ENCODE data around the gene MASP1.

MASP1 gene

DNA sequence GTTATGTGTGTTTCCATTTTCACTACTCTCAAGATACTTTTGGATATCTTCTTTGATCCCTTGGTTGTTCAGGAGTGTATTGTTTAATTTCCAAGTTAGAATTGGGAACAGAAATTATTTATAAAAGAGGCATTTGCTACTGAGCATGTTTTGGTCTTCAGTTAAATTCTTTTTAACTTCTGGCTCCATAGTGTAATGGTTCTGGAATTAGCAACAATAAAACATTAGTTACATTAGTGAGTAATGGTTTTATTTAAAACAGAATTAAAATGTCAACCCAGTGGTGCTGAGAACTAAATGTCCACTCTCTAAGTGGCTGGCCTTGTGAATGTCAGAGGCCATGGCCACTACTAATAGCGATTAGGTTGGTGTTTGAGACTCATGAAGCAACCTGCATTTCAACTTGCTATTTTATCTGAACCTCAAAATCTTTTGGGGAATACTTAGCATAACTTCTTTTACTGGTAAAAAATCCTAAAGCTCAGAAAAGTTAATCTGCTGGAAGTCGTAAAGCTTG lies 19.5 kb upstream of the MASP1 start:
- no peak for TF ChIP-seq GATA2 (IDR thresholded peaks at IDR 0.05; ENCODE audit: low read depth, low read length)
- no peak for TF ChIP-seq GATA3 (IDR thresholded peaks at IDR 0.05; ENCODE audit: low read depth, low read length)

- TF ChIP-seq GATA3 (IDR thresholded peaks at IDR 0.05; ENCODE audit: low read depth, low read length) = no peak
- no peak for TF ChIP-seq GATA2 (IDR thresholded peaks at IDR 0.05; ENCODE audit: low read depth, low read length)
These were observed 18.7 kb upstream of the MASP1 start for GRCh38 chr3:187310226-187310625.

DNA sequence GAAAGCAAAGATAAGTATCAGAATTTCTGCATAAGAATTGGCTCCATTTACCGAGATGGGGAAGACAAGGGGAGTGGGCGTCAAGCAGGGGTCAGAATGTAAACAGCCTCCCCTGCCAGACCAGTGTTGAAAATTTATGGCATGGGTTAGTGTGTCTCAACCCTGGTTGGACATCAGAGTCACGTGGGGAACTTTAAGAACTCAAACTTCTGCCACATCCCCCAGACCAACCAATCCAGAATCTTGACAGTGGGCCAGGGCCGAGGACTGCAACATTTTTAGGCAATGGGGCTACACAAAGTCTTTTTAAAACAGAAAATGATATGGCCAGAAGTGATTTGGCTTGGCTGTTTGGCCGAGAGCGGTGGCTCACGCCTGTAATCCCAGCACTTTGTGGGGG lies 14.3 kb upstream of the MASP1 start:
- TF ChIP-seq GATA3 (IDR thresholded peaks at IDR 0.05; ENCODE audit: low read depth, low read length) (no peak), GATA2 (IDR thresholded peaks at IDR 0.05; ENCODE audit: low read depth, low read length) (no peak)

GRCh38 chr3:187299611-187300010 lies 8.1 kb upstream of the MASP1 start:
- TF ChIP-seq GATA2 (IDR thresholded peaks at IDR 0.05; ENCODE audit: low read depth, low read length) (no peak), GATA3 (IDR thresholded peaks at IDR 0.05; ENCODE audit: low read depth, low read length) (no peak)

DNA sequence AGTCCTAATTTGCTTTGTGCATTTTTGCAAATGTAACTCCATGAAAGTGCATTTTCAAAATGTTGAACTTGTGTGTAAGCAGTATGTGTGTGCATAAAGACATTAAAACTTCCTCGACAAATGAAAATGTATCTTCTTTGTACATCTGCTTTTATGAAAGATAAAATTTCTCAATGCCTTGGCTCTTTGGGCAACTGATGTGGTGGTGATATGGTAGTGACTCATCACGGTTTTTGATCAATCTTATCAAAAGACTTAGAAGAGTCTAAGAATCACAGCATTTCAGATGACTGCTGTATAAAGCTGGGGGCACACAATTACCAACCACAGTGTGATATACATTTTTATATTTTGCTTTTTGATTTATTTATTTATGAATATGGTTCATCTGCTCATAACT lies 5.4 kb upstream of the MASP1 start:
- TF ChIP-seq GATA2 (IDR thresholded peaks at IDR 0.05; ENCODE audit: low read depth, low read length) (no peak), GATA3 (IDR thresholded peaks at IDR 0.05; ENCODE audit: low read depth, low read length) (no peak)

DNA sequence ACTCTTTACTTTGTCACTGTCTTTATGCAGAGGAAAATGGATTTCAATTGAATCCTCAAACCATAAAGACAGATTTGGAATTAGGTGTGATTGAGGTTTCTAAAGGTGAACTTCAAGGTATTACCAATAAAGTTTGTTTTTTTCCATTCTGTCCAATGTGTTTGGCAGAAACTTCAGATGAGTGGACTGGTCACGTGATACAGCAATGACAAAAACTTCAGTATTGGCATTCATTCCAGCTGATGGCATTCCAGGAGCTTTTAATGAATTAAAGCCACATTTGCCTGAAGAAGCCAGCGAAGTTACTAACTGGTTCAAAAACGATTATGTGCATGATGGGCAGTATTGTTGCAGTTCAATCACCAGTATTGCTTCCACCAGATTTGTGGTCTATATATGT lies 4.5 kb upstream of the MASP1 start:
- TF ChIP-seq GATA3 (IDR thresholded peaks at IDR 0.05; ENCODE audit: low read depth, low read length) (no peak), GATA2 (IDR thresholded peaks at IDR 0.05; ENCODE audit: low read depth, low read length) (no peak)

DNA sequence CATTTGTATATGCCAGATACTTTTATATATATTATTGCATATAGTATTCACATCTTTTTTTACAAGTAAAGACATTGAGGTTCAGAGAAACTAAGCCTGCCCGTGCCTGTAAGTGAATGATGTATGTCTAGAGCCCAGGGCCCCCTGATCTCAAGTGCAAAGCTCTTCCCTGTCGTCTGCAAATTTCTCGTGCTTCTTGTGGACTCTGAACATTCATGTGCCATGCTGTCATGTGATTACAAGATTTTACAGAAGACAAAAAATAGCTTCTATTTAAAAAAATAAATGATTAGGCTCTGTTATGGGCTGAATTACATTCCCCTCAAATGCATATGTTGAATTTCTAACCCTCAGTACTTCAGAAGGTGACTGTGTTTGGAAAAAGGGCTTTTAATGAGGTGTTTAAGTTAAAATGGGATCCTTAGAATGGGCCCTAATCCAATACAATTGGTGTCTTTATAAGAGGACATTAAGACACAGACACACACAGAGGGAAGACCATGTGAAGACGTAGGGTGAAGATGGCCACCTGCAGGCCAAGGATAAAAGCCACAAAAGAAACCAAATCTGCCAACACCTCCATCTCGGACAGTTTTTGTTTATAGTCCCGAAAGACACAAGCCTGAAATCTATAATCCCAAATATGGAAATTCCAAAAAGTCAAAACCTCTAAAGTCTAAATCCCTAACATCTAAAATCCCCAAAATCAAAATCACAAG lies 3.9 kb upstream of the MASP1 start:
- TF ChIP-seq GATA3 (IDR thresholded peaks at IDR 0.05; ENCODE audit: low read depth, low read length) = no peak
- no peak for TF ChIP-seq GATA2 (IDR thresholded peaks at IDR 0.05; ENCODE audit: low read depth, low read length)

- TF ChIP-seq GATA3 (IDR thresholded peaks at IDR 0.05; ENCODE audit: low read depth, low read length) (no peak), GATA2 (IDR thresholded peaks at IDR 0.05; ENCODE audit: low read depth, low read length) (no peak)
These were observed 2.2 kb upstream of the MASP1 start for GRCh38 chr3:187293516-187294430.

DNA sequence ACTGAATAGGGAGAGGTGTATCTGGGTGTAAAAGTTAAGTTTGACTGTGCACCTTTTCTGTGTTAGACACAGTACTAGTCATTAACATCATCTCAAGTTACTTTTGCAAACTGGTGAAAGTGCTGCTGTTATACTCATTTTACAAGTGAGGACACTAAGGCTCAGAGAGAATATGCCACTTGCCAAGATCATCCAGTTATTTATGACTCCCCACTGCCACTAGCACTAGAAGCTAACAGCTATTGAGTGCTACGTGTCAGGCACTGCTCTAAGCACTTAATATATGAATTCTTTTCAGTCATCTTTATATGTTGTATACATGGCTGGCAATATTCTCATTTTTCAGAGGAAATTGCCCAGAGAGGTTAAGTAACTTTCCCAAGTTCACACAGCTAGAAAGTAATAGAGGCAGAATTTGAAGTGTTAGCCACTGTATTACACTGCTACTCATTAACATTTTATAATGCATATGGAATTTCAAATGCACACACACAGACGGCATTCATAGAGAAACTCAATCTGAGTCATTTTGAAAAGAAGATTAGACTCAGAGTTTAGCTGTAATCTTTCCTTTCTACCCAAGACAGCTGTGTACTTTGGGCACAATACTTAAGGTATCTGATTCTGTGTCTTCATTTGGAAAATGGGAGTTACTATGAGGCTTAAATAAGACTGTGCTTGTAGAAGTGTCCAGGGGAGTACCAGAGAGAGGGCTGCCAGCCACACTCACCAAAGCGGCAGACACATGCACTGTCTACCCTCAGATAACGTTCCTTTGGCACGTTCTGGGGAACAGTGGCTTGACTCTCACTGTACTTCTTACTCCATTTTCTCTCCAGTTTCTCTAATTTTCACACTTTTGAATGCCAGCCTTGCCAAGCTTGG lies 1.3 kb upstream of the MASP1 start:
- TF ChIP-seq GATA2 (IDR thresholded peaks at IDR 0.05; ENCODE audit: low read depth, low read length) (no peak), GATA3 (IDR thresholded peaks at IDR 0.05; ENCODE audit: low read depth, low read length) (no peak)

- TF ChIP-seq GATA3 (IDR thresholded peaks at IDR 0.05; ENCODE audit: low read depth, low read length) = no peak
- TF ChIP-seq GATA2 (IDR thresholded peaks at IDR 0.05; ENCODE audit: low read depth, low read length) = no peak
These were observed 644 bp upstream of the MASP1 start for GRCh38 chr3:187292181-187292580.

DNA sequence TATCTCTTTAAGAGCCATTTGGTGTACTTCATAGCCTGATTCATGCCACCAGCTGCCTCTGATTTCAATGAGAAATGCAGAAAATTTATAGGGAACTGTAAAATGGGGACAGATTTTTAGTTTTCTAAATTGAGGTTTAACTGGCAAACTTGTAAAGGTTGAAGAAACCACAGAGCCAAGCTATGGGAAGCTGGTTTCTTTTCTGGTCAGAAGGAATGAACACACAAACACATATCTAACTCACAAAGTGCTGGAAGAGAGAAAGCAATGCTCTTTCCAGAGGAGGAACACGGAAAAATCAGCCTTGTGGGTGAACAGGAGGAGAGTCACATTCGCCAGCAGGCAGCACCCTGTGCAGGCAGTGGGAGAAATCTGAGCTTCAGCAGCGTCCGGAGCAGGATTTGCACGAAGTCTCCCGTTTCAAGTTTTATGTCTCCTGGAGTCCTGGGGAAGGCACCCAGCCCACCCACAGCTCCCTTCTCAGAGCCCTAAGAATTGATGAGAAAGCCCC lies 481 bp downstream of the MASP1 start:
- TF ChIP-seq GATA3 (IDR thresholded peaks at IDR 0.05; ENCODE audit: low read depth, low read length) = no peak
- TF ChIP-seq GATA2 (IDR thresholded peaks at IDR 0.05; ENCODE audit: low read depth, low read length) = no peak

- TF ChIP-seq GATA2 (IDR thresholded peaks at IDR 0.05; ENCODE audit: low read depth, low read length) = no peak
- TF ChIP-seq GATA3 (IDR thresholded peaks at IDR 0.05; ENCODE audit: low read depth, low read length) = no peak
These were observed 1.0 kb downstream of the MASP1 start for GRCh38 chr3:187290503-187290902.

- TF ChIP-seq GATA3 (IDR thresholded peaks at IDR 0.05; ENCODE audit: low read depth, low read length) (no peak), GATA2 (IDR thresholded peaks at IDR 0.05; ENCODE audit: low read depth, low read length) (no peak)
These were observed 2.5 kb downstream of the MASP1 start for GRCh38 chr3:187288855-187289605.

All from SH-SY5Y (cell line).